MCF 10A (cell line): Measurements from ENCODE around the gene NRXN3. TPM values are rescaled to one million over a fixed set of nuclear protein-coding genes. Genes with fewer than 3 reads are reported as not detected.

Source experiments
- BruUV-seq: library from RNA; stranded (reverse); fragments of 400-500 nt; replicated peaks from 2 replicates; lab custom pipeline; 2021; lab: Mats Ljungman, UMichigan
- CTCF ChIA-PET: fragments of 300-600 bp; sonication (Branson Sonifier 250); formaldehyde crosslinking; extraction: SDS; loops from one replicate; lab custom pipeline; 2021; ENCODE audit warnings: antibody characterized with exemption, inconsistent platforms; lab: Yijun Ruan, JAX
- POLR2A ChIA-PET: fragments of 300-600, 350-650 bp; sonication (Branson Sonifier 250); formaldehyde crosslinking; extraction: SDS; loops from one replicate; lab custom pipeline; 2020; ENCODE audit warnings: antibody characterized with exemption, inconsistent platforms; lab: Yijun Ruan, JAX
- DNase-seq: peaks from one replicate; pipeline ENCODE4 v3.0.0-alpha.2; 2018; ENCODE audit not compliant: unreplicated experiment
- H3K27ac Mint-ChIP-seq: one replicate; pipeline ENCODE4 v1.8.0; 2022; ENCODE audit warnings: mild to moderate bottlenecking, low read depth, mixed read lengths; ENCODE audit not compliant: unreplicated experiment
- H3K27me3 Mint-ChIP-seq: one replicate; pipeline ENCODE4 v1.8.0; 2022; ENCODE audit warnings: mixed read lengths; ENCODE audit not compliant: insufficient read depth, unreplicated experiment
- H3K36me3 Mint-ChIP-seq: one replicate; pipeline ENCODE4 v1.8.0; 2022; ENCODE audit warnings: mild to moderate bottlenecking, moderate library complexity, mixed read lengths; ENCODE audit not compliant: insufficient read depth, unreplicated experiment
- H3K4me1 Mint-ChIP-seq: one replicate; pipeline ENCODE4 v1.8.0; 2022; ENCODE audit warnings: mixed read lengths; ENCODE audit not compliant: insufficient read depth, unreplicated experiment
- H3K4me3 Mint-ChIP-seq: one replicate; pipeline ENCODE4 v1.8.0; 2022; ENCODE audit warnings: mild to moderate bottlenecking, moderate library complexity, mixed read lengths; ENCODE audit not compliant: unreplicated experiment
- H3K9me3 Mint-ChIP-seq: one replicate; pipeline ENCODE4 v1.8.0; 2022; ENCODE audit warnings: mixed read lengths; ENCODE audit not compliant: unreplicated experiment
- intact Hi-C: fragments of 100-400 bp; cut with micrococcal nuclease; formaldehyde crosslinking; loops from 2 replicates; pipeline ENCODE4 v1.14.1; 2022
- total RNA-seq: library from RNA; stranded (reverse); gene quantifications from 2 replicates; pipeline ENCODE4 v1.2.3, GENCODE V29; 2022
- TF ChIP-seq, protein P1 (sequence below): fragments of 200-600 bp; IDR thresholded peaks from one replicate; pipeline ENCODE4 v1.8.0; 2022; ENCODE audit warnings: antibody characterized with exemption, mild to moderate bottlenecking; ENCODE audit not compliant: unreplicated experiment

The NRXN3 gene
- total RNA-seq, 1 experiment from 2014 or later: not detected

GRCh38 chr14:79040790-79041189 is 870.6 kb downstream of the NRXN3 start:
- Mint-ChIP-seq H3K9me3 (peaks cover 17% of the 10 kb centered on the region), H3K27ac (no peak overlapping the region), H3K4me3 (no peak overlapping the region), H3K36me3 (no peaks in the 10 kb centered on the region), H3K4me1 (peaks cover 13% of the 10 kb centered on the region), H3K27me3 (no peaks in the 10 kb centered on the region)
- intact Hi-C loops: no loop called here
- ChIA-PET POLR2A (interaction anchor here (1.3 kb wide), 1 partner anchor 10 kb away, joined by 4 read pairs; no protein-coding TSS in a partner anchor), CTCF (no interaction called here)
- TF ChIP-seq, protein P1, sequence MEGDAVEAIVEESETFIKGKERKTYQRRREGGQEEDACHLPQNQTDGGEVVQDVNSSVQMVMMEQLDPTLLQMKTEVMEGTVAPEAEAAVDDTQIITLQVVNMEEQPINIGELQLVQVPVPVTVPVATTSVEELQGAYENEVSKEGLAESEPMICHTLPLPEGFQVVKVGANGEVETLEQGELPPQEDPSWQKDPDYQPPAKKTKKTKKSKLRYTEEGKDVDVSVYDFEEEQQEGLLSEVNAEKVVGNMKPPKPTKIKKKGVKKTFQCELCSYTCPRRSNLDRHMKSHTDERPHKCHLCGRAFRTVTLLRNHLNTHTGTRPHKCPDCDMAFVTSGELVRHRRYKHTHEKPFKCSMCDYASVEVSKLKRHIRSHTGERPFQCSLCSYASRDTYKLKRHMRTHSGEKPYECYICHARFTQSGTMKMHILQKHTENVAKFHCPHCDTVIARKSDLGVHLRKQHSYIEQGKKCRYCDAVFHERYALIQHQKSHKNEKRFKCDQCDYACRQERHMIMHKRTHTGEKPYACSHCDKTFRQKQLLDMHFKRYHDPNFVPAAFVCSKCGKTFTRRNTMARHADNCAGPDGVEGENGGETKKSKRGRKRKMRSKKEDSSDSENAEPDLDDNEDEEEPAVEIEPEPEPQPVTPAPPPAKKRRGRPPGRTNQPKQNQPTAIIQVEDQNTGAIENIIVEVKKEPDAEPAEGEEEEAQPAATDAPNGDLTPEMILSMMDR: no peak
- no peak for DNase-seq
- no TSS peak for BruUV-seq

DNA sequence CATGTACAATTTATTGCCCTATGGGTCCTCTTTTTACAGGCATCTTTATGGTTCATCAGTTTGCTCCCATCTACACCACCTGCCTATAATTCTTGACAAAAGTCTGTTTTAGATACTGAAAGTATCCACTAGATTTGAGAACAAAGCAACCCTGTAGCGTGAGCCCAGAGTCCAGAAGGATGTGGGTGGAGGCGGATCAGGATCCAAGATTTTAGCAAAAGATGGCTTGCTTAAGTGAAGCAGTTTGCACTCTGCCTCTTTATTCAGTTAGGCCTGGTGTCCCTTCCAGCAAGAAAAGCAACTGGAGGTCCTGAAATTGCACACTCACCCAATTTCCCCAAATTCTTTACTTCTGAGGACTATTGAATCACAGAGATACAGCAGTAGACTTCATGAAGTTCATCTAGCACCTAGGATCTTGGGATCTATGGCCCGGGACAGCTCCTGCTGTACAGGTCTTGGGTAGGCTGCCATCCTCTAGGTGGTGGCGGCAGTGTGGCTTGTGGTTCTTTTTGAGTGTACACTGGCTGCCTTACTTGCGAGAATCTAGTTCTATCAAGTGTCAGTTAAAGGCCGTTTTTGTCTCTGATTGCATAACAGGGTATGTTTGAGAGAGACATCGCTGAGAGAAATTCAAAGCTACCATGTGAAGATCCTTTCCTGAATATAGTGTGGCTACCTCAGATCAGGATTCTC is 873.2 kb downstream of the NRXN3 start:
- H3K9me3 Mint-ChIP-seq: peaks cover 17% of the 10 kb centered on the region
- TF ChIP-seq, protein P1: no peak
- no peak overlapping the region for H3K4me3 Mint-ChIP-seq
- CTCF ChIA-PET: interaction anchor here (0.7 kb wide), 1 partner anchor 111 kb away, joined by 3 read pairs; no protein-coding TSS in a partner anchor
- BruUV-seq: no TSS peak
- no peaks in the 10 kb centered on the region for H3K36me3 Mint-ChIP-seq
- H3K27ac Mint-ChIP-seq: no peak overlapping the region
- peaks cover 22% of the 10 kb centered on the region for H3K4me1 Mint-ChIP-seq
- intact Hi-C loops: no loop called here
- no peak for DNase-seq
- no peaks in the 10 kb centered on the region for H3K27me3 Mint-ChIP-seq
- POLR2A ChIA-PET: no interaction called here

GRCh38 chr14:79044894-79045624 is 874.9 kb downstream of the NRXN3 start:
- ChIA-PET CTCF (interaction anchor here (0.6 to 1.2 kb wide), 2 partner anchors 80 to 212 kb away, joined by 3 read pairs; no protein-coding TSS in a partner anchor), POLR2A (interaction anchor here (0.6 kb wide), 1 partner anchor 138 kb away, joined by 4 read pairs; no protein-coding TSS in a partner anchor)
- peak; percentile 97 for DNase-seq
- H3K36me3 Mint-ChIP-seq: no peaks in the 10 kb centered on the region
- H3K27ac Mint-ChIP-seq: peak overlapping the region; percentile 84
- H3K27me3 Mint-ChIP-seq: no peaks in the 10 kb centered on the region
- intact Hi-C loops: no loop called here
- H3K9me3 Mint-ChIP-seq: peaks cover 15% of the 10 kb centered on the region
- H3K4me3 Mint-ChIP-seq: no peak overlapping the region
- no TSS peak for BruUV-seq
- peaks cover 22% of the 10 kb centered on the region for H3K4me1 Mint-ChIP-seq
- TF ChIP-seq, protein P1: no peak
